ENCODE results near the gene LYRM1. TPM values are rescaled to one million over a fixed set of nuclear protein-coding genes. Genes with fewer than 3 reads are reported as not detected.
"Not testable (repeated sequence)": the region's sequence is repeated elsewhere in the genome, so short reads cannot be mapped to it uniquely, and the experiment has no call there.

LYRM1 gene
- total RNA-seq, 1 donor from 2014 or later, result 24.1 TPM

DNA sequence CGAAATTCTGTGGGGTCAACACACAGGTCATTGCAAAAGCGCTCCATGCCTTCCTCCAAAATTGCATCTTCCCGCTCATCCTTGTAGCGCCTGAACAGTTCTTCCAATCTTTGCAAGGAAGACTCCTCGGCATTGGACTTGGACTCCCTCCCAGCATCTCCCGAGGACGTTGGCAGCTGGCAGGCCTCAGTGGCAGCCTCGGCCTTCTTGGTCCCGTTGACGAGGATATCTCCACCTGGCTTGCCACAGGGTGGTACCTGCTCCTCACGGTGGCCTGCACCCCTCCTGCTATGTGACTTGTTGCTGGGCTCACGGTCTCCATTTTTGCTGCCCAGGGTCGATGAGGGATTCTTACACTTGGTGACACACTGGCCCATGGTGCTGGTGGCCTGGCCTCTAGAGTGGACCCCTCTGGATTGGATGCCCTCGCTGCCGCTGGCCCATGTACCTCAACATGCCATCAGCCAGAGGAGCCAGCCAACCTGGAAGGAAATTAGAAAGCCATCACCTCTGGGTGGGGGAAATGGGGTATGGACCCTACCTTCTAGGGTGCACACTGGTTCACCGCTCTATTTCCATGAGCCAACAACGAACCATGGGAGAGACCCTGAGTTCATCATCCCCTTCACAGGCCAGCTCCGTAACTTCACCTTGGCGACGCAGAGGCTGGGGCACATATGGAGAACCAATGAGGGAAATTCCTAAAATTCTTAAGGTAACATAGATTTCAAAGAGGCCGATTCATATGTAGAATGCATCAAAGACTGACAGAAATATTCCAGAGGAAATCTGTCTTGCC is 38.2 kb upstream of the LYRM1 start:
- Histone ChIP-seq H3K4me1 (ENCODE audit: insufficient read depth, low read length) (peaks cover 19% of the 10 kb centered on the region), H3K79me2 (ENCODE audit: insufficient read depth, low read length) (peaks cover 66% of the 10 kb centered on the region), H3K36me3 (ENCODE audit: insufficient read depth, low read length) (peaks cover 7% of the 10 kb centered on the region), H3K4me3 (ENCODE audit: insufficient read depth, low read depth, low read length) (no peak overlapping the region), H3K9me3 (ENCODE audit: insufficient read depth, low read depth, low read length) (no peaks in the 10 kb centered on the region), H3K4me2 (ENCODE audit: low read length) (no peak overlapping the region), H3K27me3 (ENCODE audit: insufficient read depth, low read length) (no peaks in the 10 kb centered on the region), H3K9ac (ENCODE audit: low read length) (no peak overlapping the region), H3K27ac (ENCODE audit: low read depth, low read length) (no peak overlapping the region), H2AFZ (ENCODE audit: low read depth, low read length) (no peak overlapping the region), H4K20me1 (ENCODE audit: insufficient read depth, low read length) (peaks cover 8% of the 10 kb centered on the region)
- Mint-ChIP-seq H3K27me3 (ENCODE audit: low read depth, unreplicated experiment) (no peaks in the 10 kb centered on the region), H3K36me3 (ENCODE audit: low read depth, unreplicated experiment) (peaks cover 20% of the 10 kb centered on the region), H3K9me3 (ENCODE audit: unreplicated experiment) (peaks cover 2% of the 10 kb centered on the region), H3K4me1 (ENCODE audit: low read depth, unreplicated experiment) (peaks cover 31% of the 10 kb centered on the region), H3K4me3 (ENCODE audit: unreplicated experiment) (no peak overlapping the region), H3K27ac (ENCODE audit: unreplicated experiment) (no peak overlapping the region)
- FAIRE-seq (no peak), DNase-seq (ENCODE audit: low read depth) (no peak)
- TF ChIP-seq, protein P1, sequence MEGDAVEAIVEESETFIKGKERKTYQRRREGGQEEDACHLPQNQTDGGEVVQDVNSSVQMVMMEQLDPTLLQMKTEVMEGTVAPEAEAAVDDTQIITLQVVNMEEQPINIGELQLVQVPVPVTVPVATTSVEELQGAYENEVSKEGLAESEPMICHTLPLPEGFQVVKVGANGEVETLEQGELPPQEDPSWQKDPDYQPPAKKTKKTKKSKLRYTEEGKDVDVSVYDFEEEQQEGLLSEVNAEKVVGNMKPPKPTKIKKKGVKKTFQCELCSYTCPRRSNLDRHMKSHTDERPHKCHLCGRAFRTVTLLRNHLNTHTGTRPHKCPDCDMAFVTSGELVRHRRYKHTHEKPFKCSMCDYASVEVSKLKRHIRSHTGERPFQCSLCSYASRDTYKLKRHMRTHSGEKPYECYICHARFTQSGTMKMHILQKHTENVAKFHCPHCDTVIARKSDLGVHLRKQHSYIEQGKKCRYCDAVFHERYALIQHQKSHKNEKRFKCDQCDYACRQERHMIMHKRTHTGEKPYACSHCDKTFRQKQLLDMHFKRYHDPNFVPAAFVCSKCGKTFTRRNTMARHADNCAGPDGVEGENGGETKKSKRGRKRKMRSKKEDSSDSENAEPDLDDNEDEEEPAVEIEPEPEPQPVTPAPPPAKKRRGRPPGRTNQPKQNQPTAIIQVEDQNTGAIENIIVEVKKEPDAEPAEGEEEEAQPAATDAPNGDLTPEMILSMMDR (IDR thresholded peaks at IDR 0.05; ENCODE audit: insufficient read depth, low read depth, low read length), result no peak
- TF ChIP-seq EZH2 (IDR thresholded peaks at IDR 0.05; ENCODE audit: insufficient read depth, low read length), result no peak

DNA sequence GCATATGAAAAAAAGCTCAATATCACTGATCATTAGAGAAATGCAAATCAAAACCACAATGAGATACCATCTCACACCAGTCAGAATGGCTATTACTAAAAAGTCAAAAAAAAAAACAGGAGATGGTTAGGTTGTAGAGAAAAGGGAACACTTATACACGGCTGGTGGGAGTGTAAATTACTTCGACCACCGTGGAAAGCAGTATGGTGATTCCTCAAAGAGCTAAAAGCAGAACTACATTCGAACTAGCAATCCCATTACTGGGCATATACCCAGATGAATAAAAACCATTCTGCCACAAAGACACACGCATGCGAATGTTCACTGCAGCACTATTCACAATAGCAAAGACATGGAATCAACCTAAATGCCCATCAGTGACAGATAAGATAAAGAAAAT is 36.2 kb upstream of the LYRM1 start:
- not testable (repeated sequence) for H2AFZ ChIP-seq (ENCODE audit: low read depth, low read length); H3K27ac ChIP-seq (ENCODE audit: low read depth, low read length); H3K27me3 Mint-ChIP-seq (ENCODE audit: low read depth, unreplicated experiment); H3K4me3 Mint-ChIP-seq (ENCODE audit: unreplicated experiment); H3K9me3 Mint-ChIP-seq (ENCODE audit: unreplicated experiment); H3K27me3 ChIP-seq (ENCODE audit: insufficient read depth, low read length); H3K4me3 ChIP-seq (ENCODE audit: insufficient read depth, low read depth, low read length); FAIRE-seq; H3K4me2 ChIP-seq (ENCODE audit: low read length); H3K9ac ChIP-seq (ENCODE audit: low read length); DNase-seq (ENCODE audit: low read depth); H3K9me3 ChIP-seq (ENCODE audit: insufficient read depth, low read depth, low read length); H3K36me3 ChIP-seq (ENCODE audit: insufficient read depth, low read length)
- H4K20me1 ChIP-seq (ENCODE audit: insufficient read depth, low read length), result peaks cover 21% of the 10 kb centered on the region
- peaks cover 36% of the 10 kb centered on the region for H3K4me1 Mint-ChIP-seq (ENCODE audit: low read depth, unreplicated experiment)
- H3K36me3 Mint-ChIP-seq (ENCODE audit: low read depth, unreplicated experiment), result peaks cover 23% of the 10 kb centered on the region
- H3K79me2 ChIP-seq (ENCODE audit: insufficient read depth, low read length), result peaks cover 86% of the 10 kb centered on the region
- H3K27ac Mint-ChIP-seq (ENCODE audit: unreplicated experiment), result peak overlapping the region; percentile 70
- peaks cover 32% of the 10 kb centered on the region for H3K4me1 ChIP-seq (ENCODE audit: insufficient read depth, low read length)

DNA sequence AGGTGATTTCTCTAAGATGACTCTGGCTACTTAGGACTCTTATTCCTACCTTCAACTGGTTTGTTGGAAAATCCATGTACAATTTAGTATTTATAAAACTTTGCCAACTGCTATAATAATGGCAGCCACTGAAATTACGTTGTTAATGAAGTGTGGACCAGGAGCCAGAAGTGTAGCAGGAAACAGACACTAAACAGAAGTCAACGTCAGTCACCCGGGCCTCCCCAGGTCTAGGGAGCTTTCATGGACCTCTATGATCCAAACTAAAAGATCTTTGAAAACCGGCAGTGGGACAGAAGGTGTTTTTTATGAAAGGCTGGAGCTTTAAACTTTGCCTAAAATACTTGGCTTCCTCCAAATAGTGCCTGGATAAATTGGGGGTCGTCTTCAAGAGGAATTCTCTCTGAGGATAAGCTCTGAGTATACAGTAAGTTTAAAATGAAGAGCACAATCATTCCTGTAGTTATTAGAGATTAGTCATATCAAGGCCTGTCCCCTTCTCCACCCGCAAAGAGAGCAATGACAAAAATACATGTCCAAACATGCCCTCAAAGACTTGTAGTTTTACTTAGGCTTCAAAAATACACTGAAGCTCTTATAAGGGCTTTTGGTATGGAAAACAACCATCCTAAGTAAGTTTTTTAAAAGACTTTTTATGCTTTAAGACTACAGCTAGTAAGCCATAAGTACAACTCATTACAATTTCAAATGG is 35.0 kb upstream of the LYRM1 start:
- H3K4me1 Mint-ChIP-seq (ENCODE audit: low read depth, unreplicated experiment), result peaks cover 38% of the 10 kb centered on the region
- H4K20me1 ChIP-seq (ENCODE audit: insufficient read depth, low read length), result peaks cover 32% of the 10 kb centered on the region
- no peak overlapping the region for H3K4me3 Mint-ChIP-seq (ENCODE audit: unreplicated experiment)
- H3K36me3 Mint-ChIP-seq (ENCODE audit: low read depth, unreplicated experiment), result peaks cover 21% of the 10 kb centered on the region
- no peaks in the 10 kb centered on the region for H3K9me3 ChIP-seq (ENCODE audit: insufficient read depth, low read depth, low read length)
- peak overlapping the region; percentile 67 for H3K9ac ChIP-seq (ENCODE audit: low read length)
- H3K27ac Mint-ChIP-seq (ENCODE audit: unreplicated experiment), result peak overlapping the region; percentile 97
- peak overlapping the region; percentile 37 for H3K4me2 ChIP-seq (ENCODE audit: low read length)
- DNase-seq (ENCODE audit: low read depth) (peak; percentile 67), FAIRE-seq (no peak)
- H3K27me3 Mint-ChIP-seq (ENCODE audit: low read depth, unreplicated experiment), result no peaks in the 10 kb centered on the region
- TF ChIP-seq, protein P1 (IDR thresholded peaks at IDR 0.05; ENCODE audit: insufficient read depth, low read depth, low read length), result no peak
- TF ChIP-seq EZH2 (IDR thresholded peaks at IDR 0.05; ENCODE audit: insufficient read depth, low read length), result no peak
- peaks cover 94% of the 10 kb centered on the region for H3K79me2 ChIP-seq (ENCODE audit: insufficient read depth, low read length)
- no peaks in the 10 kb centered on the region for H3K27me3 ChIP-seq (ENCODE audit: insufficient read depth, low read length)
- peaks cover 32% of the 10 kb centered on the region for H3K4me1 ChIP-seq (ENCODE audit: insufficient read depth, low read length)
- peak overlapping the region; percentile 91 for H3K27ac ChIP-seq (ENCODE audit: low read depth, low read length)
- H3K9me3 Mint-ChIP-seq (ENCODE audit: unreplicated experiment), result peaks cover 2% of the 10 kb centered on the region
- H3K4me3 ChIP-seq (ENCODE audit: insufficient read depth, low read depth, low read length), result no peak overlapping the region
- H3K36me3 ChIP-seq (ENCODE audit: insufficient read depth, low read length), result peaks cover 7% of the 10 kb centered on the region
- peak overlapping the region; percentile 11 for H2AFZ ChIP-seq (ENCODE audit: low read depth, low read length)
